KMS-11 (cell line): Measurements from ENCODE around the gene BARX2.
"Not testable (repeated sequence)": the region's sequence is repeated elsewhere in the genome, so short reads cannot be mapped to it uniquely, and the experiment has no call there.

ENCODE experiments used
- H2AFZ ChIP-seq: fragments of 200-600 bp; sonication (generic); 2 replicates; pipeline ENCODE4 v1.6.1; 2016; ENCODE audit warnings: antibody characterized with exemption, mixed run types, low read depth
- H3K27ac ChIP-seq: fragments of 200-600 bp; sonication (generic); 2 replicates; pipeline ENCODE4 v1.6.1; 2016; ENCODE audit warnings: mild to moderate bottlenecking, mixed run types
- H3K27me3 ChIP-seq: fragments of 200-600 bp; sonication (generic); 2 replicates; pipeline ENCODE4 v1.6.1; 2017; ENCODE audit warnings: mild to moderate bottlenecking, low read depth, mixed run types, moderate library complexity; ENCODE audit not compliant: insufficient read depth
- H3K36me3 ChIP-seq: fragments of 200-600 bp; sonication (generic); 2 replicates; pipeline ENCODE4 v1.6.1; 2017; ENCODE audit warnings: mild to moderate bottlenecking, mixed run types; ENCODE audit not compliant: insufficient read depth
- H3K4me1 ChIP-seq: fragments of 200-600 bp; sonication (generic); 2 replicates; pipeline ENCODE4 v1.6.1; 2016; ENCODE audit warnings: mild to moderate bottlenecking, low read depth, mixed run types; ENCODE audit not compliant: poor library complexity, severe bottlenecking
- H3K4me2 ChIP-seq: fragments of 200-600 bp; sonication (generic); 2 replicates; pipeline ENCODE4 v1.7.0; 2016; ENCODE audit warnings: mild to moderate bottlenecking, mixed run types
- H3K4me3 ChIP-seq: fragments of 200-600 bp; sonication (generic); IDR thresholded peaks from 2 replicates; pipeline ENCODE4 v1.6.1; 2017; ENCODE audit warnings: low read depth, low read length, mixed read lengths; ENCODE audit not compliant: insufficient read depth
- H3K79me2 ChIP-seq: fragments of 200-600 bp; sonication (generic); 2 replicates; pipeline ENCODE4 v1.6.1; 2016; ENCODE audit warnings: low read depth, mixed run types; ENCODE audit not compliant: insufficient read depth
- H3K9ac ChIP-seq: fragments of 200-600 bp; sonication (generic); 2 replicates; pipeline ENCODE4 v1.6.1; 2016; ENCODE audit warnings: mild to moderate bottlenecking, mixed run types
- H4K20me1 ChIP-seq: fragments of 200-600 bp; sonication (generic); 2 replicates; pipeline ENCODE4 v1.6.1; 2016; ENCODE audit warnings: mild to moderate bottlenecking, mixed run types; ENCODE audit not compliant: insufficient read depth
- CTCF ChIP-seq: fragments of 200-600 bp; sonication (generic); conservative IDR thresholded peaks from 2 replicates; pipeline ENCODE4 v1.6.1; 2017; ENCODE audit warnings: low read depth, mild to moderate bottlenecking, antibody characterized with exemption, low read length, moderate library complexity, mixed read lengths

Gene BARX2

GRCh38 chr11:129375751-129376657 is at the start of gene BARX2:
TSS of gene BARX2 (plus strand) at chr11:129375848. CDS start at chr11:129376036, 188 bp downstream.
- Histone ChIP-seq H3K4me1 (no peaks in the 10 kb centered on the region), H3K36me3 (no peaks in the 10 kb centered on the region), H2AFZ (peak within 1 kb of the TSS; percentile 57), H3K4me2 (peak within 1 kb of the TSS; percentile 53), H4K20me1 (no peaks in the 10 kb centered on the region), H3K9ac (peak within 1 kb of the TSS; percentile 56), H3K79me2 (peaks cover 7% of the 10 kb centered on the region; the same call in 1 of the 2 replicates), H3K4me3 (no peak within 1 kb of the TSS), H3K27me3 (no peaks in the 10 kb centered on the region), H3K27ac (peak within 1 kb of the TSS; percentile 68)
- TF ChIP-seq CTCF: no peak

GRCh38 chr11:129326921-129327320 is 48.7 kb upstream of the BARX2 start:
- no peak overlapping the region for H3K9ac ChIP-seq
- no peak overlapping the region for H2AFZ ChIP-seq
- H3K4me1 ChIP-seq: no peaks in the 10 kb centered on the region
- no peaks in the 10 kb centered on the region for H3K27me3 ChIP-seq
- H3K4me2 ChIP-seq: no peak overlapping the region
- TF ChIP-seq CTCF: no peak
- H3K4me3 ChIP-seq: no peak overlapping the region
- no peaks in the 10 kb centered on the region for H3K36me3 ChIP-seq
- H3K27ac ChIP-seq: no peak overlapping the region
- no peaks in the 10 kb centered on the region for H4K20me1 ChIP-seq
- H3K79me2 ChIP-seq: no peaks in the 10 kb centered on the region

GRCh38 chr11:129327708-129328107 is 47.9 kb upstream of the BARX2 start:
- not testable (repeated sequence) for H3K9ac ChIP-seq, H2AFZ ChIP-seq, H4K20me1 ChIP-seq, H3K36me3 ChIP-seq, H3K27ac ChIP-seq, H3K79me2 ChIP-seq, H3K4me2 ChIP-seq, H3K27me3 ChIP-seq, H3K4me3 ChIP-seq, H3K4me1 ChIP-seq

- Histone ChIP-seq H3K36me3 (no peaks in the 10 kb centered on the region), H3K27ac (no peak overlapping the region), H3K4me2 (no peak overlapping the region), H3K4me3 (no peak overlapping the region), H2AFZ (no peak overlapping the region), H3K79me2 (no peaks in the 10 kb centered on the region), H3K27me3 (no peaks in the 10 kb centered on the region), H4K20me1 (no peaks in the 10 kb centered on the region), H3K4me1 (no peaks in the 10 kb centered on the region), H3K9ac (no peak overlapping the region)
- TF ChIP-seq CTCF: no peak
Measured at GRCh38 chr11:129328756-129329155, 46.9 kb upstream of the BARX2 start.

- no peak overlapping the region for H3K27ac ChIP-seq
- no peaks in the 10 kb centered on the region for H3K79me2 ChIP-seq
- no peaks in the 10 kb centered on the region for H3K4me1 ChIP-seq
- no peaks in the 10 kb centered on the region for H4K20me1 ChIP-seq
- H2AFZ ChIP-seq: no peak overlapping the region
- TF ChIP-seq CTCF: no peak
- no peak overlapping the region for H3K9ac ChIP-seq
- no peaks in the 10 kb centered on the region for H3K27me3 ChIP-seq
- no peak overlapping the region for H3K4me3 ChIP-seq
- H3K4me2 ChIP-seq: no peak overlapping the region
- no peaks in the 10 kb centered on the region for H3K36me3 ChIP-seq
Measured at GRCh38 chr11:129331217-129331616, 44.4 kb upstream of the BARX2 start.
